ENCODE measurements around the gene STAU1.

GRCh38 chr20:49210757-49211110, 22.6 kb upstream of the STAU1 start:
- no peak for TF ChIP-seq CTCF (IDR thresholded peaks at IDR 0.05)
- TF ChIP-seq POLR2A (IDR thresholded peaks at IDR 0.05) = no peak
- no peak for TF ChIP-seq EP300 (IDR thresholded peaks at IDR 0.05)
